ENCODE measurements around the gene GTF2H1. TPM values are rescaled to one million over a fixed set of nuclear protein-coding genes. Genes with fewer than 3 reads are reported as not detected.

GTF2H1 gene
- total RNA-seq, 6 experiments from 2014 or later = 45.3 to 58.1 (median 52.7) TPM

- peaks cover 28% of the 10 kb centered on the region for H3K4me1 Mint-ChIP-seq (ENCODE audit: low read depth)
- DNase-seq = no peak
- no peak overlapping the region for H3K27ac Mint-ChIP-seq
- peaks cover 44% of the 10 kb centered on the region for H3K36me3 Mint-ChIP-seq (ENCODE audit: low read depth)
- H3K9me3 Mint-ChIP-seq = no peaks in the 10 kb centered on the region
- no peaks in the 10 kb centered on the region for H3K27me3 Mint-ChIP-seq (ENCODE audit: insufficient read depth)
- TF ChIP-seq CTCF (IDR thresholded peaks at IDR 0.05) = no peak
- no peak overlapping the region for H3K4me3 Mint-ChIP-seq
Measured at GRCh38 chr11:18307461-18308139, 14.8 kb upstream of the GTF2H1 start.

- Mint-ChIP-seq H3K36me3 (ENCODE audit: low read depth) (peaks cover 44% of the 10 kb centered on the region), H3K4me3 (no peak overlapping the region), H3K9me3 (no peaks in the 10 kb centered on the region), H3K27me3 (ENCODE audit: insufficient read depth) (no peaks in the 10 kb centered on the region), H3K4me1 (ENCODE audit: low read depth) (peaks cover 35% of the 10 kb centered on the region), H3K27ac (no peak overlapping the region)
- no peak for TF ChIP-seq CTCF (IDR thresholded peaks at IDR 0.05)
- DNase-seq = no peak
Measured at GRCh38 chr11:18308242-18308641, 14.1 kb upstream of the GTF2H1 start.

GRCh38 chr11:18309691-18310090, 12.7 kb upstream of the GTF2H1 start:
- Mint-ChIP-seq H3K27me3 (ENCODE audit: insufficient read depth) (no peaks in the 10 kb centered on the region), H3K4me1 (ENCODE audit: low read depth) (peaks cover 47% of the 10 kb centered on the region), H3K4me3 (no peak overlapping the region), H3K36me3 (ENCODE audit: low read depth) (peaks cover 52% of the 10 kb centered on the region), H3K9me3 (no peaks in the 10 kb centered on the region), H3K27ac (no peak overlapping the region)
- no peak for TF ChIP-seq CTCF (IDR thresholded peaks at IDR 0.05)
- DNase-seq = no peak

GRCh38 chr11:18310800-18311340, 11.5 kb upstream of the GTF2H1 start:
- Mint-ChIP-seq H3K4me1 (ENCODE audit: low read depth) (peaks cover 54% of the 10 kb centered on the region), H3K4me3 (no peak overlapping the region), H3K27me3 (ENCODE audit: insufficient read depth) (no peaks in the 10 kb centered on the region), H3K27ac (peak overlapping the region; percentile 73), H3K9me3 (no peaks in the 10 kb centered on the region), H3K36me3 (ENCODE audit: low read depth) (peaks cover 60% of the 10 kb centered on the region)
- DNase-seq = no peak
- TF ChIP-seq CTCF (IDR thresholded peaks at IDR 0.05) = no peak

- peak overlapping the region; percentile 69 for H3K4me3 Mint-ChIP-seq
- no peak for TF ChIP-seq CTCF (IDR thresholded peaks at IDR 0.05)
- DNase-seq = peak; percentile 13
- no peaks in the 10 kb centered on the region for H3K27me3 Mint-ChIP-seq (ENCODE audit: insufficient read depth)
- H3K27ac Mint-ChIP-seq = peak overlapping the region; percentile 88
- H3K4me1 Mint-ChIP-seq (ENCODE audit: low read depth) = peaks cover 54% of the 10 kb centered on the region
- peaks cover 59% of the 10 kb centered on the region for H3K36me3 Mint-ChIP-seq (ENCODE audit: low read depth)
- H3K9me3 Mint-ChIP-seq = no peaks in the 10 kb centered on the region
Measured at GRCh38 chr11:18312012-18312411, 10.4 kb upstream of the GTF2H1 start.
